Measurements from ENCODE around the gene FNBP1. TPM values are rescaled to one million over a fixed set of nuclear protein-coding genes. Genes with fewer than 3 reads are reported as not detected.

The FNBP1 gene
- total RNA-seq, 2 donors from 2014 or later, result 17.1 to 17.9 TPM

DNA sequence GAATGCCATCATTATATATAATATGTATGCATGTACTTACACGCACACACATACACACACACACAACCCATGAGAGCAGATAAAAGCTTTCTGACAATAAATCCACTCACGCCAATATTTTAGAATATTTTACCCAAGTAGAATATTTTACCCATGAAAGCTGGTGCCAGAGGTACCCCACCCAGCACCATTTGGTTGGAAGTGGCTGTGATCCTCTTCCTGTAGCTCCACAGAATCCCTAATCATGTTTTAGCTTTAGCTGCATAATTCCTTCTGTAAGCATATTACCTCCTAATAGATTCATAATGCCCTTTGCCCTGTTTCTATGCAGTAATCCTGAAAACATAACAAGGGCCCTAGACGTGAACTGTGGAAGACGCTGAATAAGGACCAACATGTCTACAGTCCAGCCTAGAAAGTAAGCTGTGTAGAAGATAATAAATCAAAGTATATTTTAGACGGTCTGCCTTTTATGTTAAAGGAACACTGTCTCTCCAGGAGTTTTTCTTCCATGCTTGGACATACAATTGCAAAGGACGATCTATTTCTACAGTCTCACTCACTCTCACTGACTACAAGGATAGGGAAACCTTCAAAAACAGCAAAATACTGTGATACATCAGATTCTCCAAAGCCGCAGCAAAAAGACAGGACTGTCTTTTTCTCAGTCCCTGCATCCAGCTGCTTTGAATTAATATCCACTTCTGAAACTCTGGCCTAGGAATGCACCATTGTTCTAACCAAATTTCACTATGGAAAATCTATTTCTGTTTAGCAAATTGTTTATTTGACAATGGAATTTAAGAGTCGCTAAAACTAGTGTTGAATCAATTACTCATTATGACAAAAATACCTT is 109.6 kb downstream of the FNBP1 start:
- 75 to 77% methylated on average over 8 of the region's 8 CpGs for WGBS, 2 donors

GRCh38 chr9:129932303-129933151 is 110.5 kb downstream of the FNBP1 start:
- no peak overlapping the region for H3K27ac ChIP-seq
- ATAC-seq (no peak), DNase-seq (no peak)
- H3K4me3 ChIP-seq, result no peak overlapping the region
- peaks cover 7% of the 10 kb centered on the region for H3K4me1 ChIP-seq
- H3K36me3 ChIP-seq (replicated peaks in 1 of 2; ENCODE audit: insufficient read depth in 1 of 2, low read depth in 2 of 2), result no peaks in the 10 kb centered on the region
- WGBS, 2 donors, result 56 to 64% methylated on average over 8 of the region's 8 CpGs
- intact Hi-C loops (cut with DNase I), result no loop called here
- TF ChIP-seq, protein P1, sequence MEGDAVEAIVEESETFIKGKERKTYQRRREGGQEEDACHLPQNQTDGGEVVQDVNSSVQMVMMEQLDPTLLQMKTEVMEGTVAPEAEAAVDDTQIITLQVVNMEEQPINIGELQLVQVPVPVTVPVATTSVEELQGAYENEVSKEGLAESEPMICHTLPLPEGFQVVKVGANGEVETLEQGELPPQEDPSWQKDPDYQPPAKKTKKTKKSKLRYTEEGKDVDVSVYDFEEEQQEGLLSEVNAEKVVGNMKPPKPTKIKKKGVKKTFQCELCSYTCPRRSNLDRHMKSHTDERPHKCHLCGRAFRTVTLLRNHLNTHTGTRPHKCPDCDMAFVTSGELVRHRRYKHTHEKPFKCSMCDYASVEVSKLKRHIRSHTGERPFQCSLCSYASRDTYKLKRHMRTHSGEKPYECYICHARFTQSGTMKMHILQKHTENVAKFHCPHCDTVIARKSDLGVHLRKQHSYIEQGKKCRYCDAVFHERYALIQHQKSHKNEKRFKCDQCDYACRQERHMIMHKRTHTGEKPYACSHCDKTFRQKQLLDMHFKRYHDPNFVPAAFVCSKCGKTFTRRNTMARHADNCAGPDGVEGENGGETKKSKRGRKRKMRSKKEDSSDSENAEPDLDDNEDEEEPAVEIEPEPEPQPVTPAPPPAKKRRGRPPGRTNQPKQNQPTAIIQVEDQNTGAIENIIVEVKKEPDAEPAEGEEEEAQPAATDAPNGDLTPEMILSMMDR (IDR thresholded peaks at IDR 0.05), result no peak
- no peak for TF ChIP-seq POLR2A (IDR thresholded peaks at IDR 0.05)
- H3K27me3 ChIP-seq, result no peaks in the 10 kb centered on the region
- H3K9me3 ChIP-seq, result no peaks in the 10 kb centered on the region

More for the DNA sequence above, 109.6 kb downstream of the FNBP1 start:
- intact Hi-C loops (cut with DNase I), result no loop called here
- no peak for DNase-seq
- TF ChIP-seq POLR2A (IDR thresholded peaks at IDR 0.05), result no peak
- TF ChIP-seq, protein P1 (IDR thresholded peaks at IDR 0.05), result no peak
- no peaks in the 10 kb centered on the region for H3K9me3 ChIP-seq
- H3K4me3 ChIP-seq, result no peak overlapping the region
- no peaks in the 10 kb centered on the region for H3K36me3 ChIP-seq (replicated peaks in 1 of 2; ENCODE audit: insufficient read depth in 1 of 2, low read depth in 2 of 2)
- ATAC-seq, result no peak
- peaks cover 7% of the 10 kb centered on the region for H3K4me1 ChIP-seq
- no peak overlapping the region for H3K27ac ChIP-seq
- H3K27me3 ChIP-seq, result no peaks in the 10 kb centered on the region

DNA sequence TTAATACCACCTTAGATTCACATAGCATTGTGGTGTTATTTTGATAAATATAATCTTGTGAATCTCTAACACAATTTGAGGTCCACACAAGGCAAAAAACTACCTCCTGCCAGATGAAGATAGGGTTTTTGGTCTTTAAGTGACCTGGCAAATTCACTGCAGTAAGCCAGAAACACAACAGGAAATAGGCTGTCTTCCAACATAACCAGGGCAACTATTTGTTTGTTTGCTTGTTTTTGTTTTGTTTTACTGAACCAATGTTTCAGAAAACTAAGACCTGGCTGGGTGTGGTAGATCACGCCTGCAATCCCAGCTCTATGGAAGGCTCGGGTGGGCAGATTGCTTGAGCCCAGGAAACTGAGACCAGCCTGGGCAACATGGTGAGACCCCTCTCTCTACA is 112.2 kb downstream of the FNBP1 start:
- no peaks in the 10 kb centered on the region for H3K9me3 ChIP-seq
- ATAC-seq, result no peak
- H3K27me3 ChIP-seq, result no peaks in the 10 kb centered on the region
- H3K4me3 ChIP-seq, result no peak overlapping the region
- H3K4me1 ChIP-seq, result peaks cover 5% of the 10 kb centered on the region
- no peak for DNase-seq
- H3K36me3 ChIP-seq (replicated peaks in 1 of 2; ENCODE audit: insufficient read depth in 1 of 2, low read depth in 2 of 2), result no peaks in the 10 kb centered on the region
- WGBS, 2 donors, result 87 to 94% methylated on average over 2 of the region's 2 CpGs
- TF ChIP-seq POLR2A (IDR thresholded peaks at IDR 0.05), result no peak
- TF ChIP-seq, protein P1 (IDR thresholded peaks at IDR 0.05), result no peak
- intact Hi-C loops (cut with DNase I), result no loop called here
- no peak overlapping the region for H3K27ac ChIP-seq

- no peak for TF ChIP-seq POLR2A (IDR thresholded peaks at IDR 0.05)
- TF ChIP-seq, protein P1 (IDR thresholded peaks at IDR 0.05), result no peak
- Histone ChIP-seq H3K27ac (no peak overlapping the region), H3K4me1 (no peaks in the 10 kb centered on the region), H3K9me3 (no peaks in the 10 kb centered on the region), H3K27me3 (no peaks in the 10 kb centered on the region), H3K36me3 (replicated peaks in 1 of 2; ENCODE audit: insufficient read depth in 1 of 2, low read depth in 2 of 2) (no peaks in the 10 kb centered on the region), H3K4me3 (no peak overlapping the region)
- 92 to 94% methylated on average over 9 of the region's 9 CpGs for WGBS, 2 donors
- intact Hi-C loops (cut with DNase I), result no loop called here
- DNase-seq, result no peak
- no peak for ATAC-seq
Observed at GRCh38 chr9:129929496-129930125, 113.4 kb downstream of the FNBP1 start.

Data from body of pancreas (tissue), 4 donors.